IMR-90 (cell line): Measurements from ENCODE around the gene GIT2.

Experiments used
- BHLHE40 ChIP-seq: fragments of 150-350 bp; IDR thresholded peaks from 2 replicates; pipeline ENCODE4 v1.6.1; 2016; ENCODE audit warnings: mild to moderate bottlenecking, low read depth, low read length
- CEBPB ChIP-seq: IDR thresholded peaks from 2 replicates; pipeline ENCODE4 v1.6.1; 2012; ENCODE audit warnings: low read depth, low read length, improper control_type of control experiment
- CHD1 ChIP-seq: IDR thresholded peaks from 2 replicates; pipeline ENCODE4 v1.6.1; 2012; ENCODE audit warnings: low read depth, low read length, improper control_type of control experiment
- MAFK ChIP-seq: IDR thresholded peaks from 2 replicates; pipeline ENCODE4 v1.6.1; 2012; ENCODE audit warnings: low read depth, low read length, improper control_type of control experiment
- MAZ ChIP-seq: IDR thresholded peaks from 2 replicates; pipeline ENCODE4 v1.6.1; 2012; ENCODE audit warnings: low read depth, mild to moderate bottlenecking, low read length, improper control_type of control experiment, moderate library complexity, borderline replicate concordance
- MXI1 ChIP-seq: IDR thresholded peaks from 2 replicates; pipeline ENCODE4 v1.6.1; 2012; ENCODE audit warnings: low read depth, mild to moderate bottlenecking, low read length, moderate library complexity, borderline replicate concordance
- POLR2A ChIP-seq: IDR thresholded peaks from 2 replicates; pipeline ENCODE4 v1.6.1; 2012; ENCODE audit warnings: mild to moderate bottlenecking, low read depth, low read length
- RAD21 ChIP-seq: IDR thresholded peaks from 2 replicates; pipeline ENCODE4 v1.6.1; 2012; ENCODE audit warnings: low read length, improper control_type of control experiment
- RCOR1 ChIP-seq: IDR thresholded peaks from 2 replicates; pipeline ENCODE4 v1.6.1; 2012; ENCODE audit warnings: mild to moderate bottlenecking, low read length, improper control_type of control experiment; ENCODE audit not compliant: insufficient replicate concordance
- RFX5 ChIP-seq: IDR thresholded peaks from 2 replicates; pipeline ENCODE4 v1.8.0; 2012; ENCODE audit warnings: low read depth, mild to moderate bottlenecking, low read length, moderate library complexity
- SMC3 ChIP-seq: fragments of 150-350 bp; IDR thresholded peaks from 2 replicates; pipeline ENCODE4 v1.6.1; 2016; ENCODE audit warnings: low read depth, mild to moderate bottlenecking, antibody characterized with exemption, low read length, moderate library complexity
- TF ChIP-seq, protein P1 (sequence below): fragments of 150-350 bp; IDR thresholded peaks from 2 replicates; pipeline ENCODE4 v1.6.1; 2017; ENCODE audit warnings: mild to moderate bottlenecking, antibody characterized with exemption, low read length, low read depth
- TF ChIP-seq, protein P2 (sequence below): conservative IDR thresholded peaks from 2 replicates; pipeline ENCODE4 v1.5.1; 2012; ENCODE audit warnings: mild to moderate bottlenecking, low read depth, low read length, improper control_type of control experiment
- TF ChIP-seq, protein P3 (sequence below): fragments of 150-350 bp; IDR thresholded peaks from 2 replicates; pipeline ENCODE4 v1.6.1; 2016; ENCODE audit warnings: low read depth, mild to moderate bottlenecking, low read length, moderate library complexity, borderline replicate concordance

DNA sequence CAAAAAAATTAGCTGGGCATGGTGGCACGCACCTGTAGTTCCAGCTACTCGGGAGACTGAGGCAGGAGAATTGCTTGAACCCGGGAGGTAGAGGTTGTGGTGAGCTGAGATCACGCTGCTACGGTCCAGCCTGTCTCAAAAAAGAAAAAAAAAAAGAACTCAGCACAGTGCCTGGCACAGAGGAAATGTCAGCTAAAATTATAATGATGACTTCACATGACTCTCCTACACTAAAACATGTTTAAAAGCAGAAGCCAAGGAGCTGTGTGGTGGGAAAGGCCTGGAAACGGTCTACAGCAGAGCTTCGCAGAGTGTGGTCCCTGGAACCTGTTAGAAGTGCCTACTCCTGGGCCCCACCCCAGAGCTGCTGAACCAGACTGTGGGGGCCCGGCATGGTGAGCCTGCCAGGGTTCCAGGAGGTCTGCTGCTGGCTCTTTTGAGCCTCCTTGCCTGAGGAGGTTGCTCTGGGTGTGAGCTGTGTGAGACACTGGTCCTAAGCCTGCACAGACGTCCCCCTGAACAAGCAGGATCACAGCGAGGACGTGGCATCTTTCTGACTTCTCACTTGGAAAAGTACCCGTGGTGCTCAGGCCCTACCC lies 68.0 kb downstream of the GIT2 start:
- TF ChIP-seq, protein P1, sequence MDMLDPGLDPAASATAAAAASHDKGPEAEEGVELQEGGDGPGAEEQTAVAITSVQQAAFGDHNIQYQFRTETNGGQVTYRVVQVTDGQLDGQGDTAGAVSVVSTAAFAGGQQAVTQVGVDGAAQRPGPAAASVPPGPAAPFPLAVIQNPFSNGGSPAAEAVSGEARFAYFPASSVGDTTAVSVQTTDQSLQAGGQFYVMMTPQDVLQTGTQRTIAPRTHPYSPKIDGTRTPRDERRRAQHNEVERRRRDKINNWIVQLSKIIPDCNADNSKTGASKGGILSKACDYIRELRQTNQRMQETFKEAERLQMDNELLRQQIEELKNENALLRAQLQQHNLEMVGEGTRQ, result no peak
- no peak for TF ChIP-seq MXI1
- TF ChIP-seq, protein P2, sequence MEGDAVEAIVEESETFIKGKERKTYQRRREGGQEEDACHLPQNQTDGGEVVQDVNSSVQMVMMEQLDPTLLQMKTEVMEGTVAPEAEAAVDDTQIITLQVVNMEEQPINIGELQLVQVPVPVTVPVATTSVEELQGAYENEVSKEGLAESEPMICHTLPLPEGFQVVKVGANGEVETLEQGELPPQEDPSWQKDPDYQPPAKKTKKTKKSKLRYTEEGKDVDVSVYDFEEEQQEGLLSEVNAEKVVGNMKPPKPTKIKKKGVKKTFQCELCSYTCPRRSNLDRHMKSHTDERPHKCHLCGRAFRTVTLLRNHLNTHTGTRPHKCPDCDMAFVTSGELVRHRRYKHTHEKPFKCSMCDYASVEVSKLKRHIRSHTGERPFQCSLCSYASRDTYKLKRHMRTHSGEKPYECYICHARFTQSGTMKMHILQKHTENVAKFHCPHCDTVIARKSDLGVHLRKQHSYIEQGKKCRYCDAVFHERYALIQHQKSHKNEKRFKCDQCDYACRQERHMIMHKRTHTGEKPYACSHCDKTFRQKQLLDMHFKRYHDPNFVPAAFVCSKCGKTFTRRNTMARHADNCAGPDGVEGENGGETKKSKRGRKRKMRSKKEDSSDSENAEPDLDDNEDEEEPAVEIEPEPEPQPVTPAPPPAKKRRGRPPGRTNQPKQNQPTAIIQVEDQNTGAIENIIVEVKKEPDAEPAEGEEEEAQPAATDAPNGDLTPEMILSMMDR, result no peak
- no peak for TF ChIP-seq RFX5
- TF ChIP-seq SMC3, result no peak
- TF ChIP-seq POLR2A, result no peak
- no peak for TF ChIP-seq MAZ
- TF ChIP-seq CEBPB, result no peak
- no peak for TF ChIP-seq MAFK
- TF ChIP-seq, protein P3, sequence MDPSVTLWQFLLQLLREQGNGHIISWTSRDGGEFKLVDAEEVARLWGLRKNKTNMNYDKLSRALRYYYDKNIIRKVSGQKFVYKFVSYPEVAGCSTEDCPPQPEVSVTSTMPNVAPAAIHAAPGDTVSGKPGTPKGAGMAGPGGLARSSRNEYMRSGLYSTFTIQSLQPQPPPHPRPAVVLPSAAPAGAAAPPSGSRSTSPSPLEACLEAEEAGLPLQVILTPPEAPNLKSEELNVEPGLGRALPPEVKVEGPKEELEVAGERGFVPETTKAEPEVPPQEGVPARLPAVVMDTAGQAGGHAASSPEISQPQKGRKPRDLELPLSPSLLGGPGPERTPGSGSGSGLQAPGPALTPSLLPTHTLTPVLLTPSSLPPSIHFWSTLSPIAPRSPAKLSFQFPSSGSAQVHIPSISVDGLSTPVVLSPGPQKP, result no peak
- no peak for TF ChIP-seq BHLHE40
- TF ChIP-seq RCOR1, result no peak
- TF ChIP-seq RAD21, result no peak
- no peak for TF ChIP-seq CHD1
